K562 (cell line): Measurements from ENCODE around the gene SCUBE2. TPM values are rescaled to one million over a fixed set of nuclear protein-coding genes. Genes with fewer than 3 reads are reported as not detected.
A peak's percentile ranks its signal among the peaks of the same experiment; 100 is the strongest.

Experiments
- CBX5 ChIP-seq: IDR thresholded peaks from 2 replicates; pipeline ENCODE4 v1.6.1; 2014; ENCODE audit warnings: low read depth, borderline replicate concordance
- FOXA3 ChIP-seq, 2 experiments: fragments of 450-650 bp in 1 of 2; sonication (generic) in 1 of 2; formaldehyde crosslinking; IDR thresholded peaks in 1 of 2; conservative IDR thresholded peaks in 1 of 2; 2 replicates each; pipeline versions ENCODE4 v1.4.0 to v1.8.0; 2020 to 2022; ENCODE audit warnings: mild to moderate bottlenecking in 2 of 2, missing genetic modification reagents in 1 of 2
- HSF4 ChIP-seq: fragments of 250-450 bp; sonication (Bioruptor Pico); IDR thresholded peaks from 2 replicates; pipeline ENCODE4 v2.1.2; 2022; ENCODE audit warnings: mild to moderate bottlenecking, moderate library complexity, borderline replicate concordance
- MEF2D ChIP-seq: conservative IDR thresholded peaks from 2 replicates; pipeline ENCODE4 v1.6.1; 2016; ENCODE audit warnings: low read depth, missing genetic modification characterization, missing compliant biosample characterization
- NFATC3 ChIP-seq: fragments of 450-650 bp; IDR thresholded peaks from 2 replicates; pipeline ENCODE4 v1.6.1; 2017; ENCODE audit warnings: mild to moderate bottlenecking
- NFIC ChIP-seq: fragments of 450-650 bp; IDR thresholded peaks from 2 replicates; pipeline ENCODE4 v1.6.1; 2017; ENCODE audit warnings: mild to moderate bottlenecking, inconsistent platforms
- NFRKB ChIP-seq: fragments of 450-650 bp; IDR thresholded peaks from 2 replicates; pipeline ENCODE4 v1.6.1; 2016; ENCODE audit warnings: low read depth
- NR1H2 ChIP-seq: sonication (generic); formaldehyde crosslinking; IDR thresholded peaks from 2 replicates; pipeline ENCODE4 v1.4.0; 2020; ENCODE audit warnings: mild to moderate bottlenecking, missing genetic modification reagents
- NR3C1 ChIP-seq: sonication (generic); formaldehyde crosslinking; IDR thresholded peaks from 2 replicates; pipeline ENCODE4 v1.8.1; 2022; ENCODE audit warnings: missing genetic modification reagents
- TRIM28 ChIP-seq: fragments of 450-650 bp; IDR thresholded peaks from 2 replicates; pipeline ENCODE4 v1.6.1; 2017
- ZBTB8A ChIP-seq: fragments of 450-650 bp; IDR thresholded peaks from 2 replicates; pipeline ENCODE4 v1.6.1; 2018; ENCODE audit warnings: mild to moderate bottlenecking, moderate library complexity; ENCODE audit not compliant: partially characterized antibody
- ZEB2 ChIP-seq: fragments of 450-650 bp; IDR thresholded peaks from 2 replicates; pipeline ENCODE4 v1.6.1; 2016
- polyA plus RNA-seq, 8 experiments: library from polyadenylated mRNA; depleted of rRNA in 4 of 8; stranded (reverse) in 5 of 8; unstranded in 3 of 8; fragments of >200 nt; fragmentation: Nextera tagmentation in 2 of 8; fragmentation: Illumina TruSeq in 1 of 8; extraction: Ambion mirVana in 2 of 8; extraction: Trizol in 1 of 8; gene quantifications; 2 replicates each; pipeline versions ENCODE4 v1.2.1 to v1.2.3, GENCODE V29; 2011 to 2014; ENCODE audit warnings: inconsistent platforms in 1 of 8, missing spikeins in 1 of 8
- total RNA-seq, 7 experiments: library from RNA; depleted of rRNA in 6 of 7; stranded (reverse); fragments of >200 nt in 6 of 7; fragmentation: Illumina TruSeq in 2 of 7; extraction: Trizol in 2 of 7; gene quantifications; 2 replicates each; pipeline versions ENCODE4 v1.2.1 to v1.2.3, GENCODE V29; 2011 to 2021; ENCODE audit warnings: low replicate concordance in 1 of 7
- TF ChIP-seq, protein P1 (sequence below): fragments of 250-450 bp; sonication (Bioruptor Pico); IDR thresholded peaks from 2 replicates; pipeline ENCODE4 v1.4.0; 2020; ENCODE audit warnings: borderline replicate concordance
- TF ChIP-seq, protein P2 (sequence below): fragments of 450-650 bp; IDR thresholded peaks from 2 replicates; pipeline ENCODE4 v1.7.1; 2018; ENCODE audit warnings: mild to moderate bottlenecking, low read depth; ENCODE audit not compliant: partially characterized antibody
- TF ChIP-seq, protein P3 (sequence below): fragments of 450-650 bp; IDR thresholded peaks from 2 replicates; pipeline ENCODE4 v1.6.1; 2017; ENCODE audit warnings: mild to moderate bottlenecking, moderate library complexity
- TF ChIP-seq, protein P4 (sequence below): IDR thresholded peaks from 2 replicates; pipeline ENCODE4 v1.6.1; 2012; ENCODE audit warnings: low read depth, low read length, improper control_type of control experiment, borderline replicate concordance
- TF ChIP-seq, protein P5 (sequence below), 2 experiments: fragments of 450-650 bp in 1 of 2; sonication (generic) in 1 of 2; formaldehyde crosslinking in 1 of 2; IDR thresholded peaks in 1 of 2; conservative IDR thresholded peaks in 1 of 2; 2 replicates each; pipeline versions ENCODE4 v1.6.1 to v1.8.1; 2016 to 2023; ENCODE audit warnings: mild to moderate bottlenecking in 2 of 2, moderate library complexity in 2 of 2, inconsistent platforms in 1 of 2, missing genetic modification reagents in 1 of 2
- TF ChIP-seq, protein P6 (sequence below): sonication (generic); formaldehyde crosslinking; IDR thresholded peaks from 2 replicates; pipeline ENCODE4 v1.8.0; 2023; ENCODE audit warnings: mild to moderate bottlenecking, missing genetic modification reagents

Gene SCUBE2
- total and polyA plus RNA-seq, 9 of the 15 experiments (the other 6 are each of a cell fraction or from before 2014, with no cell fraction given) = 0.06 to 0.40 (median 0.07) TPM; not detected in 6

DNA sequence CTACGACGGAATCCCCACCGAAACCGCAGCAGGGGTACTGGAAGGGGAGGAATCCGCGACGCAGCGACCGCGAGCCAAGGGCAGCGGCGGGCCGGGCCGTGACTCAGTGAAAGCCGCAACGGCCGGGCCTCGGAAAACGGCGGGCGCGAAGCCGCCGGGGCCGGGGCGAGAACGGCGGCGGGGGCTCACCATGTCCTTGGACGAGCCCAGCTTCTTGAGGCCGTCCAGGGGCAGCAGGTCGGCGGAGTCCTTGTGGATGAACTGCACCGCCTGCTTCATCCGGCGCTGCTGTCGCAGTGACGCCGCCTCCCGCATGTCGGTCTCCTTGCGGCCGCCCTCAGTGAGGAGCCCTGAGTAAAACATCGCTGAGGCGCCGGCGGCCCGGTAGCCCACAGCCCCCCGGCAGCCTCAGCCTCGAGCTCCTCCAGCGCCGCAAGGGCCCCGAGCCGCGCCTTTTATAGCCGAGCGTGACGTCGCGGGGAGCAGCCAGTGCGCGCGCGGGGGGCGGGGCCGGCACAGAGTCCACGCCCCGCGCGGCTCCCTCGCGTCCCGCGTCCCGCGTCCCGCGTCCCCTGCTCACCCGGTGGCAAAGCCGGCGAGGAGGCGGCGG, 87.7 kb downstream of the SCUBE2 start, which contains the start of gene NRIP3 (continued):
- TF ChIP-seq, protein P1, sequence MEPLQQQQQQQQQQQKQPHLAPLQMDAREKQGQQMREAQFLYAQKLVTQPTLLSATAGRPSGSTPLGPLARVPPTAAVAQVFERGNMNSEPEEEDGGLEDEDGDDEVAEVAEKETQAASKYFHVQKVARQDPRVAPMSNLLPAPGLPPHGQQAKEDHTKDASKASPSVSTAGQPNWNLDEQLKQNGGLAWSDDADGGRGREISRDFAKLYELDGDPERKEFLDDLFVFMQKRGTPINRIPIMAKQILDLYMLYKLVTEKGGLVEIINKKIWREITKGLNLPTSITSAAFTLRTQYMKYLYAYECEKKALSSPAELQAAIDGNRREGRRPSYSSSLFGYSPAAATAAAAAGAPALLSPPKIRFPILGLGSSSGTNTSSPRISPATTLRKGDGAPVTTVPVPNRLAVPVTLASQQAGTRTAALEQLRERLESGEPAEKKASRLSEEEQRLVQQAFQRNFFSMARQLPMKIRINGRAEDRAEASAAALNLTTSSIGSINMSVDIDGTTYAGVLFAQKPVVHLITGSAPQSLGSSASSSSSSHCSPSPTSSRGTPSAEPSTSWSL (CRISPR knock-in tag) = no peak
- TF ChIP-seq ZBTB8A = no peak
- TF ChIP-seq, protein P2, sequence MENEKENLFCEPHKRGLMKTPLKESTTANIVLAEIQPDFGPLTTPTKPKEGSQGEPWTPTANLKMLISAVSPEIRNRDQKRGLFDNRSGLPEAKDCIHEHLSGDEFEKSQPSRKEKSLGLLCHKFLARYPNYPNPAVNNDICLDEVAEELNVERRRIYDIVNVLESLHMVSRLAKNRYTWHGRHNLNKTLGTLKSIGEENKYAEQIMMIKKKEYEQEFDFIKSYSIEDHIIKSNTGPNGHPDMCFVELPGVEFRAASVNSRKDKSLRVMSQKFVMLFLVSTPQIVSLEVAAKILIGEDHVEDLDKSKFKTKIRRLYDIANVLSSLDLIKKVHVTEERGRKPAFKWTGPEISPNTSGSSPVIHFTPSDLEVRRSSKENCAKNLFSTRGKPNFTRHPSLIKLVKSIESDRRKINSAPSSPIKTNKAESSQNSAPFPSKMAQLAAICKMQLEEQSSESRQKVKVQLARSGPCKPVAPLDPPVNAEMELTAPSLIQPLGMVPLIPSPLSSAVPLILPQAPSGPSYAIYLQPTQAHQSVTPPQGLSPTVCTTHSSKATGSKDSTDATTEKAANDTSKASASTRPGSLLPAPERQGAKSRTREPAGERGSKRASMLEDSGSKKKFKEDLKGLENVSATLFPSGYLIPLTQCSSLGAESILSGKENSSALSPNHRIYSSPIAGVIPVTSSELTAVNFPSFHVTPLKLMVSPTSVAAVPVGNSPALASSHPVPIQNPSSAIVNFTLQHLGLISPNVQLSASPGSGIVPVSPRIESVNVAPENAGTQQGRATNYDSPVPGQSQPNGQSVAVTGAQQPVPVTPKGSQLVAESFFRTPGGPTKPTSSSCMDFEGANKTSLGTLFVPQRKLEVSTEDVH = no peak
- TF ChIP-seq, protein P3, sequence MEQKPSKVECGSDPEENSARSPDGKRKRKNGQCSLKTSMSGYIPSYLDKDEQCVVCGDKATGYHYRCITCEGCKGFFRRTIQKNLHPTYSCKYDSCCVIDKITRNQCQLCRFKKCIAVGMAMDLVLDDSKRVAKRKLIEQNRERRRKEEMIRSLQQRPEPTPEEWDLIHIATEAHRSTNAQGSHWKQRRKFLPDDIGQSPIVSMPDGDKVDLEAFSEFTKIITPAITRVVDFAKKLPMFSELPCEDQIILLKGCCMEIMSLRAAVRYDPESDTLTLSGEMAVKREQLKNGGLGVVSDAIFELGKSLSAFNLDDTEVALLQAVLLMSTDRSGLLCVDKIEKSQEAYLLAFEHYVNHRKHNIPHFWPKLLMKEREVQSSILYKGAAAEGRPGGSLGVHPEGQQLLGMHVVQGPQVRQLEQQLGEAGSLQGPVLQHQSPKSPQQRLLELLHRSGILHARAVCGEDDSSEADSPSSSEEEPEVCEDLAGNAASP = no peak
- no peak for TF ChIP-seq NFRKB
- TF ChIP-seq, protein P4, sequence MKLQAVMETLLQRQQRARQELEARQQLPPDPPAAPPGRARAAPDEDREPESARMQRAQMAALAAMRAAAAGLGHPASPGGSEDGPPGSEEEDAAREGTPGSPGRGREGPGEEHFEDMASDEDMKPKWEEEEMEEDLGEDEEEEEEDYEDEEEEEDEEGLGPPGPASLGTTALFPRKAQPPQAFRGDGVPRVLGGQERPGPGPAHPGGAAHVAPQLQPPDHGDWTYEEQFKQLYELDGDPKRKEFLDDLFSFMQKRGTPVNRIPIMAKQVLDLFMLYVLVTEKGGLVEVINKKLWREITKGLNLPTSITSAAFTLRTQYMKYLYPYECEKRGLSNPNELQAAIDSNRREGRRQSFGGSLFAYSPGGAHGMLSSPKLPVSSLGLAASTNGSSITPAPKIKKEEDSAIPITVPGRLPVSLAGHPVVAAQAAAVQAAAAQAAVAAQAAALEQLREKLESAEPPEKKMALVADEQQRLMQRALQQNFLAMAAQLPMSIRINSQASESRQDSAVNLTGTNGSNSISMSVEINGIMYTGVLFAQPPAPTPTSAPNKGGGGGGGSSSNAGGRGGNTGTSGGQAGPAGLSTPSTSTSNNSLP = no peak
- TF ChIP-seq, protein P5, sequence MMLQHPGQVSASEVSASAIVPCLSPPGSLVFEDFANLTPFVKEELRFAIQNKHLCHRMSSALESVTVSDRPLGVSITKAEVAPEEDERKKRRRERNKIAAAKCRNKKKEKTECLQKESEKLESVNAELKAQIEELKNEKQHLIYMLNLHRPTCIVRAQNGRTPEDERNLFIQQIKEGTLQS (IDR thresholded peaks at IDR 0.05) = no peak
- TF ChIP-seq, protein P5 (CRISPR knock-in tag; conservative IDR thresholded peaks at IDR 0.05) = peak; percentile 26; the same call in 1 of the 2 replicates
- TF ChIP-seq CBX5 = no peak
- TF ChIP-seq, protein P6, sequence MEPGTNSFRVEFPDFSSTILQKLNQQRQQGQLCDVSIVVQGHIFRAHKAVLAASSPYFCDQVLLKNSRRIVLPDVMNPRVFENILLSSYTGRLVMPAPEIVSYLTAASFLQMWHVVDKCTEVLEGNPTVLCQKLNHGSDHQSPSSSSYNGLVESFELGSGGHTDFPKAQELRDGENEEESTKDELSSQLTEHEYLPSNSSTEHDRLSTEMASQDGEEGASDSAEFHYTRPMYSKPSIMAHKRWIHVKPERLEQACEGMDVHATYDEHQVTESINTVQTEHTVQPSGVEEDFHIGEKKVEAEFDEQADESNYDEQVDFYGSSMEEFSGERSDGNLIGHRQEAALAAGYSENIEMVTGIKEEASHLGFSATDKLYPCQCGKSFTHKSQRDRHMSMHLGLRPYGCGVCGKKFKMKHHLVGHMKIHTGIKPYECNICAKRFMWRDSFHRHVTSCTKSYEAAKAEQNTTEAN (CRISPR knock-in tag) = no peak
- TF ChIP-seq HSF4 (CRISPR knock-in tag) = no peak
- no peak for TF ChIP-seq MEF2D (tag)
- TF ChIP-seq NFIC = peak; percentile 55; the same call in 1 of the 2 replicates
- TF ChIP-seq TRIM28 = no peak
- 0 out of 2 replicates have a peak, but pooled peaks have one; percentile 84 for TF ChIP-seq NR1H2 (CRISPR knock-in tag)
- no peak for TF ChIP-seq ZEB2
- no peak for TF ChIP-seq NFATC3
- peak; percentile 67; the same call in 1 of the 2 replicates for TF ChIP-seq NR3C1 (CRISPR knock-in tag)
- TF ChIP-seq FOXA3 (CRISPR knock-in tag; conservative IDR thresholded peaks at IDR 0.05 in 1 of 2, IDR thresholded peaks at IDR 0.05 in 1 of 2) = peak in 1 of 2 experiments; percentile 71; a peak in 1 of 4 replicates
